Suppressor macrophage treated with lipopolysaccharide for 4 hours (primary cell): ENCODE data around the gene PTPN7.

ENCODE experiments used
- DNase-seq: peaks from one replicate; pipeline ENCODE4 v3.0.0-alpha.2; 2020

The PTPN7 gene

GRCh38 chr1:202165267-202165941 is 5.0 kb upstream of the PTPN7 start:
- DNase-seq = no peak

DNA sequence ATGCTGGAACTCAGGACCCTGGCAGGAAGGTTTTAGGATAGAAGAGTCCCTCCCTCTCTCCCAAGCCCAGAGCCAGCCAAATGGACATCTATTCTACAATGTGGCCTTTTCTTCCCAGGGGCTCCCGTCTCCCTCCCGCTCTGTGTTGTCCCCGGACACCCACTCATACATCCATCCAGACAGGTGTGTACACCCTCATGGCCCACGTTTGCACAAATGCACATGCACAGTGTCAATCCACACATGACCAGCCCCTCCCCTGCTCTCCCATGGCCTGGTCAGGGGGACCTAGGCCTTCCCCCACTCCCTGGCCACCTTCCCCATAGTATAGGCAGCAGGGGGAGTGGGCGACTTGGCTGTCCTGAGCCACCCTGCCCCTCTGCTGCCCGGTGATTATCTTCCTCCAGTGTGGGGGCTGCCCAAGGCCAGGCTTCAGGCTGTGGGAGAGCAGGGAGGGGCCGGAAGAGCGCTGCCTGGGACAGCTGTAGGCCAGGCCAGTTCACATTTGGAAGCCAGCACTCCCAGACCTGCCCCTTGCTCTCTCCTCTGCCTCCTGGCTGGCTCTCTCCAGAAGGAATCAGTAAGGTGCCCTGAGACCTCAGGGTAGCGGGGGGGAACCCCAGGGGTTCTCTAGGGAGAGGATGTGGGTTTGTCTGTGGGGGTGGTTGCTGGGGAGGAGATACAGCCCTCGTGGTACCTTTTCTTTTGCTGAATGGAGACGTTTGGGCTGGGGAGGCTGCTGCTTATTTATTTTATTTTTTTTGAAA is 4.1 kb upstream of the PTPN7 start:
- no peak for DNase-seq

DNA sequence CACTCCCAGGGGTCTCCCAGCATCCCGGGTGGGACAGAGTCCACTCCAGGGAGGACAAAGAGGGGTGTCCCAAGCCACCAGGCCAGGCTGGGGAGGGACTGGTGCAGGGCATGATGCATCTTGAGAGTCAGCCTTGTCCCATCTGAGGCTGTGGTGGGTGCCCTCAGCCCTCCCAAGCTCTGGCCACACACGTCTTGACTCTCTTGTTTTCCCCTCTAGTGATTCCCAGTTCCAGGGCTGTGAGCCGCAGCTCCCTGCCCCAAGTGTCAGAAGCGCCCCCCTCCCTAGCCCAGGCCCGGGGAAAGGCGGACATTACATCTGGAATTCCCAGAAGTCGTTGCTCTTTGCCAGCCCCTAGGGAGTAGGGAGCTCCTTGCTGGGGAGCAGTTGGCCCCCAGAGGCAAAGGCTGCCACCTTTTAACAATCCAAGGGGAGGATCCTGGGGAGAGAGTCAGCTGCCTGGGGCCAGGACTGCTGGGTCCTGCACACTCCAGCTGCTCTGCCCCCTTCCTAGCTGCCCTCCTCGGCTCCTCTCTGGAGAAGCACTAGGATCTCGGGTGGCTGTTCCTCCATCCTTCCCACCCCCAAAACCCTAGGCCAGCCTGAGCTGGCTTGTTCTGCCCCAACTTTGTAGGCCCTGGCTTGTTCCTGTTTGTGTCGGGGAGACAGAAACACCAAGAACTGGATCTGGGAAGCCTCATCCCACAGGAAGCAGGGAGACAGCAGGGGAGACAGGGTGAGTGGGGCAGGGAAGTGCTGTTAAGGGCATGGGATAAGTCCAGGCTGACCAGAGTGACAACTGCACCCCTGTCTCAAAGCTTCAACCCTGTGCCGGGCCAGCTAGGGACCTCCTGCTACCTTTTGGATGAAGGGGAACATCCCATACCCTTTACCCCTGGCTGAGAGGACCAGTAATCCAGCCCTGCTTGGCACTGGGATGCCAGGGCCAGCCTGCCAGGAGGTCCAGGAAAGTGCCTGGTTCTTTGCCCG is 3.2 kb upstream of the PTPN7 start:
- no peak for DNase-seq

- DNase-seq = peak; percentile 58
These were observed 2.2 kb upstream of the PTPN7 start for GRCh38 chr1:202162418-202163280.

- no peak for DNase-seq
These were observed 1.6 kb upstream of the PTPN7 start for GRCh38 chr1:202162047-202162417.

- DNase-seq = no peak
These were observed 997 bp upstream of the PTPN7 start for GRCh38 chr1:202161151-202162046.

DNA sequence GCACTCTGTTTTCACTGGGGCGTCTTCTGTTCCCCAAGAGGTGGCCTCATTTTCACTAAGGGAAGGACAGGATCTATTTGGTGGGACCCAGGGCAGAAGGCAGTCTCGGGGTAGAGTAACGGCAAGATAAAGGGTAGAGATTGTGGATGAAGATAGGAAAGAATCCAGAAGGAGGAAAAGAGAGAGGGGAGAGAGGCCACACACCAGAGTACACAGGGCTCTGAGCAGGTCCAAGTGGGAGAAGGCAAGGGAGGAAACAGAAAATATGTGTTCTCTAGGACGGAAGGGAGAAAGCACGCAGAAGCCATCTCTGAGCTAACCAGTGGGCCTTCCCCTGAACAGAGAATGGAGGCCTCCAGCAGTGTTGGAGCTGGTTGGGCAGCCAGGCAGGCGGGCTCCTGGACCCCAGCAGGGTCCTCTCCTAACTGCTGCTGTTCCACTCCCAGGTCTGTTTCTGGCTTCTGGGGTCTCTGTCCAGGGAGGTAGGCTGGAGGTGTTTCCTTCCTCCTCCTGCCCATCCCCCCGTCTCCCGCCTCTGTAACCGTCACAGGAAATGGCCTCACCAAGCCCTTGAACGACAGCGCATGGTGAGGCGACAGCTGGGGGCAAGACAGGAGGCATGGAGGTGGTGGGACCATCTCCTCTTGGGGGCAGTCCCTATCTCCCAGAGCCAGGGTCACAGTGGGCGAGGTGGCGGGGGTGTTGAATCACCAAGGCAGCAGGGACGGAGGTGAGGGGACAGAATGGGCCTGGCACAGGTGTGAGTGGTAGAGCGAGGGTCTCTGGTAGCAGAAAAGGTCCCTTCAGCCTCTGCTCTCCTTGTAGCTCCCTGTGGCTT is 649 bp downstream of the PTPN7 start:
- DNase-seq = no peak

DNA sequence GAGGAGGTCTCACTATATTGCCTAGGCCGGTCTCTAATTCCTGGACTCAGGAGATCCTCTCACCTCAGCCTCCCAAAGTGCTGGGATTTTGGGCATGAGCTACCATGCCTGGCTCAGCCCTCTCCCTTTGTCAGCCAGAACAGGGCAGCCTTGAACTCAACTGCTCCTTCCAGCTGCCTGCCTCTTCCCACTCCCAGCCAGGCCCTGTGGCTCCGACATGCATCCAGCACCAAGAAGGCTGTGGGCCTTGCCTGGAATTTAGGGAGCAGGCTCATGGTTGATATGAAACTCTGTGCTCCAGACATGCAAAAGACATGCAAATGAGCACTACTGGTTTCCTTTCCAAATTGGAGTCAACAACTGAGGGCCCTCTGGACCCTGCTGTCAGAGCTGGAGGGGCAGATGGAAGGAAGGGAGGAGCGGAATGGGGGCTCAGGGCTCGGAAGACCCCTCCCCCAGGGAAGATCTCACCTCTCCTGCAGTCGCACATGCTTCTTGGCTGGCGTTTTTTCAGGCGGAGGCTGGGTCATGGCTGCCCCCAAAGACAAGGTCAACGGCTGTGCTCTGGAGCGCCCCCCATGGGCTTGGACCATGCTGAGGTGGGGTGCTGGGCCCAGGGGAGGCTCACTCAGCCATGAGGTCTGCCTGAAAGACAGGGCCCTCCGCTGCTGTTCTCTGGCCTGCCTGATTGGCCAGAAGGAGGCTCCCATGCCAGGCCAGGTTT is 1.4 kb downstream of the PTPN7 start:
- DNase-seq = no peak

DNA sequence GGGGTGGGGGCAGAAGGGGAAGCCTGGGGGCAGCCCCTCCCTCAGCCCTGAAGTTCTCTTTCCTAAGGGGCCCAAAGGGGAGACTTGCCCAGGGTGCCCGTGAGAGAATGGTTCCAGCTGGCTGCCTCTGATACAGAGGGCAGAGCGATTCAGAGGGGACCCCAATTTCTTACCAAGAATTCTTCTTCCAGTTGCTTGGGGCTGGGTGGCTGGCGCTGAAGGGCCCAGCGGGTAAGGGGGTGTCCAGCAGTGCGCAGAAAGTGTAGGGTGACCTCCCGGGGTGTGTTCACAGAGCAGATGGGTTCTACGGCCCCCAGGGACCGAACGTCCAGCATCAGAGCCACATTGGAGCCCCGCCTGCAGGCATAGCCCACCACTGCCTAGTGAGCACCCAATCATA is 2.5 kb downstream of the PTPN7 start:
- no peak for DNase-seq

DNA sequence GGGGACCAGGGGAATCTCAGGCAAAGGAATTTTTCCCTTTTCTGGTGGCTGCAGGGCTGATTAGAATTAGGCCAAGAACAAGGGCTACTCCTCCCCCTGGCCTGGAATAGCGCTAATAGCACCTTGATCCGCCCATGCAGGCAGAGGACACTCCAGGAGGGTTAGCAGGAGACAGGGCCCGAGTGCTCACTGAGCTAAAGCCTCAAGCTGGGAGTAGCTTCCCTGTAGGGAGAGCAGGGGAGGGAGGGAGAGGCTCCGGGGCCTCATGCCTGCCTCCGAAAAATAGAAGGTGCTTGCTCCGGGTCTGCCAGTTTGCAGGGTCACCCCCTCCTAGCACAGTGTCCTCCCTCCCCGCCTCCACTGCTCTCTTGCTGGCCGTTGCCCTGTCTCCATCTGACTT is 3.8 kb downstream of the PTPN7 start:
- no peak for DNase-seq

GRCh38 chr1:202155478-202156021 is 4.9 kb downstream of the PTPN7 start:
- peak; percentile 93 for DNase-seq

DNA sequence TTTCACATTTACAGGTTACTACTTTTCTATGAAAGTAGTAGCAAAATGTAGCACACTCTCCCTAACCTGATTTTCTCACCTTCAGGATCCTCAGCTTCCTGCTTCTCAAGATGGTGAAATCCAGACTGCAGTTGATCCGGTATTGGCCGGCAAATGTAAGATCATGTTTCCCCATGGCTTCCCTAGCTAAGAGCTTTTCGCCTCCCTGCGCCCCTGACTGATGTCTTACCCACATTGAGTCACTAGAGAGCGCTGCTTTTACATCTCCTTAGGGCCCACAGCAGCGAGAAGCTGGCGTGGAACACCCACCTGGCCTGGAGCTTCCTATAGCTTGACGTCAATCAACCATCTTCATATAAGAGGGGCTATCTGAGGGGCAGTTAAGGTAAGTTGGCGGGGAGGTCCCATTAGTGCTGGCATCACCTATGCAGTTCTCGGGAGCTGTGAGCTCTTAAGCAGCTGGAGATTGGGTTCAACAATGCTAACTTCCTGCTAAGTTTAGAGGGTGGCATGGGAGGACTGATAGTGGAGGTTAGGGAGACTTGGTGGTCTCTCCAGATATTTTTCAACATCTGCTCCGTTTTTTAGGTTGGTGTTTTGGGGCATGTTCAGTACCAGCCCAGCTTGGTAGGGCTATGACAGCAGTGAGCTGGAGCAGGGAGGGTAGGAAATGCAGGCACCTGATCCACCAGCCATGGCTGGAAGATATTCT is 5.5 kb downstream of the PTPN7 start:
- no peak for DNase-seq

DNA sequence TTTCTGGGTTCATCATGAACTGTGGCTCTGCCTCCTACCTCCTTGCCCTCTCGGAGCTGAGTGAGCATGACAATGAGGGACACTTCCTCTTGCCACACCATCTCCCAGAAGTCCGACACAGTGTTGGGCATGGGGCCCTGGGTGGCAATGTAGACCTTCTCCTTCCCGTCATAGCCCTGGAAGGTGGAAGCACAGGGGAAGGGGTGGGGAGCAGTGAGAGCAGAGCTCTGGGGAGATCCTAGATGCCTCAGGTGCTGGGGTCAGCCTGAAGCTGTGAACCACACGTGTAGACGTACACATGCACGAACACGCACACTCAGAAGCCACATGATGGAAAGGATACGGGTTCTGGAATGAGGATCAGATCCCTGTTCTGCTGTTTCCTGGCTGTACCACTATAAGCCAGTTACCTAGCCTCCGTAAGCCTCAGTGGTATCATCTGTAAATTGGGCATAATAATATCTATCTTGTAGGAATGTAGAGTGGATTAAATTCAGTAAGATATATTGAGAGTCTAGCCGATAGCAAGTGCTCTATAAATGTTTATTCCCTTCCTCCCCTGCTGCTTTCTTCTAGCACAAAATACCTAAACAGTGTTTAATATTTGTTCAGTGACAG is 6.1 kb downstream of the PTPN7 start:
- no peak for DNase-seq

DNA sequence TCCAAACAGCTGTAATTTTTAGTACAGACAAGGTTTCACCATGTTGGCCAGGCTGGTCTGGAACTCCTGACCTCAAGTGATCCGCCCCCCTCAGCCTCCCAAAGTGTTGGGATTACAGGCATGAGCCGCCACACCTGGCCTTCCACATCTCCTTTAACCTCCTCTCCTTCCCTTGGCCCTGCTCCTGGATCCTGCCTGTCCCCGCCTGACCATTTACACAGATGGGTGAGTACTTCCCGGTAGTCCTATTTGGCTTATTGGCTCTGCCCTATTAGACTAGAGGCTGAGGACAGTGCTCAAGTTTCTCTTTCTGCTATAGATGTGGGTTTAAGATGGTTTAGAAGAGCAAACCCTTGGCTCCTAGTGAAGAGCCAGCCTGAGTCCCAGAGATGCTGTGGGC is 7.1 kb downstream of the PTPN7 start:
- no peak for DNase-seq

DNA sequence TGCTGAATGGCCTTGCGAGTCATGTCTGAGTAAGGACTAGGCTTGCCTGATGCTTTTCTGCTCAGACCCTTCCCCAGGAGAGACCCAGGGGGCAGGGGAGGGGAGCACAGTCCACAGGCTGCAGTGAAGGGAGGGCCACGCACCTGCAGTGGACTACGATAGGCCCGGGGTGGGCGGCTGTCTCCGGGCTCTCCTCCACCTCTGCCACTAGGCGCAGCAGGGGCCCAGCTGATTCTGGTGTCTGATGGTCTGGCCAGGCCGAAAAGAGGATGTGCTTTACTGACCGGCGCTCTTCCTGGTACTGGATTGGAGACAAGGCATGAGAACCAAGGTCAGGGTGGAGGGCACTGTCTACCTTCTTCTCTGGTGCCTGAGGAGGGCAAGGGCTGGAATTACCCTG is 8.0 kb downstream of the PTPN7 start:
- DNase-seq = no peak

GRCh38 chr1:202151045-202151444 is 9.4 kb downstream of the PTPN7 start:
- DNase-seq = no peak

GRCh38 chr1:202150602-202151001 is 9.8 kb downstream of the PTPN7 start:
- no peak for DNase-seq

DNA sequence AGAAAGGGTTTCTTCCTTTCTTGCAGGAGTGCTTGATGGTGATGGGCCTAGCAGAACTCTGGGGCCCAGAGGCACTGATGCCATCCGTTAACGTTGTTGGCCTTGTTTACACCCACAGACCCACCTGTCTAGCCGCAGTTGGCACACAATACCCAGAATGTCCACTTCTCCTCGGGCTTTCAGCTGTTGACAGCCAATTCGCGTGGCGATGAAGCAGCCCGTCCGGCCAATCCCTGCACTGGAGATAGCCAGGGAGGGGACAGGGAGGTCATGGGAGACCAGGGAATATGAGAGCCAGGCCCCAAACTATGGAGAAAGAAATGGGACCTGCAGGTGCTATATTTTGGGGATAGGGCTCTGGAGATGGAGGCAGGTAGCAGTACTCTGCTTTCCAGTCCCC is 10.2 kb downstream of the PTPN7 start:
- no peak for DNase-seq
